Right lobe of liver (tissue), 4 donors: ENCODE data around the gene GFRA1.

ENCODE experiments used
- CTCF ChIP-seq, 4 donors: fragments of 200-600 bp in 3 of 4; fragments of 450-650 bp in 1 of 4; IDR thresholded peaks; one replicate each; pipeline versions ENCODE4 v1.5.1 to v1.8.0; 2016 to 2022; ENCODE audit warnings: antibody characterized with exemption in 4 of 4, mild to moderate bottlenecking in 2 of 4
- POLR2A ChIP-seq: fragments of 450-650 bp; IDR thresholded peaks from one replicate; pipeline ENCODE4 v1.6.1; 2017; ENCODE audit warnings: antibody characterized with exemption, mild to moderate bottlenecking
- donor health status: DM: no; HTN: no; CAD: no.
- donor health status: DM: no; HTN: no; CAD: no.
- donor health status: DM: no; HTN: yes; CAD: no.

DNA sequence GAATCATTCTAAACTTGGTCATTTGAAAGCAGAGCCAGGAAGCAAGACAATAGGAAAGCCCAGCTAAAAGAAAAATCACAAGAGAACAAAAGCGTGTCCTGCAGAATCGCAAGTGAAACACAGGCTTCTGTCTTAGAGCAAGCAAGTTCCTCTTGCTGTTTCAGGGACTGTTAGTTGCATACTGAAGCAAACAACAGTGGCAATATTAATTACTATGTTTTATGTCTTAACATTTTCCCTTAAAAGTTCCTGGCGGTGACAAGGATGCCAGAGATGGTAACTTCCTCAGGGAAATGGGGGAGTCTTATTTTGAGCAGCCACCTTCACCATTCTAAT lies 217.1 kb downstream of the GFRA1 start:
- TF ChIP-seq CTCF (IDR thresholded peaks at IDR 0.05) (no peak), POLR2A (no peak)
